RWPE1 (cell line): ENCODE measurements around the gene SMIM38.

Experiments
- CTCF ChIA-PET: fragments of 350-600 bp; sonication (Branson Sonifier 250); formaldehyde crosslinking; extraction: SDS; loops from one replicate; lab custom pipeline; 2021; lab: Yijun Ruan, JAX
- POLR2A ChIA-PET: fragments of 400-600 bp; formaldehyde crosslinking; extraction: SDS; loops from one replicate; lab custom pipeline; 2020; ENCODE audit warnings: antibody characterized with exemption; ENCODE audit not compliant: low non-redundant PET; lab: Yijun Ruan, JAX
- DNase-seq: peaks from one replicate; pipeline ENCODE4 v3.0.0; 2012; ENCODE audit warnings: low spot score
- H3K27ac ChIP-seq: fragments of 450-650 bp; 2 replicates; pipeline ENCODE4 v1.5.1; 2017
- TF ChIP-seq, protein P1 (sequence below): fragments of 450-650 bp; conservative IDR thresholded peaks from 2 replicates; pipeline ENCODE4 v1.5.1; 2017; ENCODE audit warnings: low read depth, mild to moderate bottlenecking

SMIM38 gene

DNA sequence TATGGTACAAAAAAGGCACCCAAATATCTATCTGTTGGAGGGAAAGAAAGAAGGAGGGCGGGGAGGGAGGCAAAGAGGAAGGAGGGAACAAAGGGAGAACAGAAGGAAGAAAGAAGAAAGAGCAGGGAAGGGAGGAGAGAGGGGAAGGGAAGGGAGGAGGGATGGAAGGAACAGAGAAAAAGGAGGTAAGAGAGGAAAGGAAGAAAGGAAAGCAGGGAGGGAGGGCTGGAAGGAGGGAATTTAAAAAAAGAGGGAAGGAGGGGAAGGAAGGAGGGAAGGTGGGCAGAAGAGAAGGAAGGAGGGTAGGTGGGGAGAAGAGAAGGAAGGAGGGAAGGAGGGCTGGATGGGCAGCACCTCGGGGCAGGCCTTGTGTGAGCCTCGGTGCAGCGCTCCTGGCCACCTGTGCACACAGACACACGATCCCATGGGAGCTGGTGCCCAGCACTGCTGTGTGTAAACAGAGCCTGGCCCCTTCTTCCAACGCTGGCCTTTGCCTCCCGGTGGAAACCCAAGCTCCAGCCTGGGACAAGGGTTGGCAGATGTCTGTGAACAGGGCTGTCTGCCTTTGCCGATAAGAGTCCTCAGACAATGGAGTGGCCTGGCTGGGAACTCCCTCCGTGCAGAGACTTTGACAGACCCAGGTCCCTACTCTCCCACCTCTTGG lies 23.2 kb downstream of the SMIM38 start:
- POLR2A ChIA-PET: no interaction called here
- DNase-seq: no peak
- TF ChIP-seq, protein P1, sequence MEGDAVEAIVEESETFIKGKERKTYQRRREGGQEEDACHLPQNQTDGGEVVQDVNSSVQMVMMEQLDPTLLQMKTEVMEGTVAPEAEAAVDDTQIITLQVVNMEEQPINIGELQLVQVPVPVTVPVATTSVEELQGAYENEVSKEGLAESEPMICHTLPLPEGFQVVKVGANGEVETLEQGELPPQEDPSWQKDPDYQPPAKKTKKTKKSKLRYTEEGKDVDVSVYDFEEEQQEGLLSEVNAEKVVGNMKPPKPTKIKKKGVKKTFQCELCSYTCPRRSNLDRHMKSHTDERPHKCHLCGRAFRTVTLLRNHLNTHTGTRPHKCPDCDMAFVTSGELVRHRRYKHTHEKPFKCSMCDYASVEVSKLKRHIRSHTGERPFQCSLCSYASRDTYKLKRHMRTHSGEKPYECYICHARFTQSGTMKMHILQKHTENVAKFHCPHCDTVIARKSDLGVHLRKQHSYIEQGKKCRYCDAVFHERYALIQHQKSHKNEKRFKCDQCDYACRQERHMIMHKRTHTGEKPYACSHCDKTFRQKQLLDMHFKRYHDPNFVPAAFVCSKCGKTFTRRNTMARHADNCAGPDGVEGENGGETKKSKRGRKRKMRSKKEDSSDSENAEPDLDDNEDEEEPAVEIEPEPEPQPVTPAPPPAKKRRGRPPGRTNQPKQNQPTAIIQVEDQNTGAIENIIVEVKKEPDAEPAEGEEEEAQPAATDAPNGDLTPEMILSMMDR: no peak
- H3K27ac ChIP-seq: no peak overlapping the region
- CTCF ChIA-PET: interaction anchor here (0.7 kb wide), 2 partner anchors 64 to 335 kb away, joined by 3 to 5 read pairs; no protein-coding TSS in a partner anchor

GRCh38 chr11:69180226-69180625 lies 24.5 kb downstream of the SMIM38 start:
- H3K27ac ChIP-seq: no peak overlapping the region
- DNase-seq: no peak
- POLR2A ChIA-PET: no interaction called here
- CTCF ChIA-PET: no interaction called here
- TF ChIP-seq, protein P1: no peak

- no peak overlapping the region for H3K27ac ChIP-seq
- POLR2A ChIA-PET: no interaction called here
- TF ChIP-seq, protein P1: no peak
- CTCF ChIA-PET: interaction anchor here (0.5 kb wide), 1 partner anchor 53 kb away, joined by 3 read pairs; no protein-coding TSS in a partner anchor
- DNase-seq: no peak
Measured at GRCh38 chr11:69180726-69181125, 25.0 kb downstream of the SMIM38 start.

DNA sequence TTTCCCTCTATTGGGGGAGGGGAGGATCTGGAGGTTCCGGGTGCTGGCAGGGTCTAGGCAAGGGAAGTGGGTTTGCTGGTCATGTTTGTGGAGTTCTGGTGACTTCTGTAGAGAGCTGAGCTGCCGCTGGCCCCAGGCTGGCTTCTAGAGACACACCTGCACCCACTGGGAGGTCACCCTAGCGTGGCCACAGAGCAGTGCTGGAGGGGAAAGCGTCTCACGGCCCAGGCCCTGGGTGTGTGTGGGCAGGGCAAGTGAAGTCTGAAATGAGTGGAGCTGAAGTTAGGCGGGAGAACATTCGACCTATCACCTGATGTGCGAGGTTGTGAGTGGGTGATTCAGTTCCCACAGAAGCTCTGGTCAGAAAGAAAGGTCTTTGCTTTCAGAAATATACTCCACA lies 27.9 kb downstream of the SMIM38 start:
- DNase-seq: no peak
- POLR2A ChIA-PET: no interaction called here
- CTCF ChIA-PET: interaction anchor here (0.9 kb wide), 1 partner anchor 52 kb away, joined by 4 read pairs; no protein-coding TSS in a partner anchor
- H3K27ac ChIP-seq: no peak overlapping the region
- TF ChIP-seq, protein P1: no peak

GRCh38 chr11:69186316-69187260 lies 30.9 kb downstream of the SMIM38 start:
- DNase-seq: no peak

More at GRCh38 chr11:69186316-69187260, 30.9 kb downstream of the SMIM38 start:
- TF ChIP-seq, protein P1: no peak
- CTCF ChIA-PET: interaction anchor here (1.0 kb wide), 1 partner anchor 55 kb away, joined by 4 read pairs; no protein-coding TSS in a partner anchor
- POLR2A ChIA-PET: no interaction called here
- H3K27ac ChIP-seq: no peak overlapping the region
